Pancreas (tissue), 10 donors: ENCODE measurements around the gene TM4SF20. TPM values are rescaled to one million over a fixed set of nuclear protein-coding genes. Genes with fewer than 3 reads are reported as not detected.

Source experiments
- ATAC-seq, 4 donors: fragments of 200-7000 bp; cut with Tn5 transposase; one replicate each; pipeline versions ENCODE4 v1.8.0 to v1.9.1; 2020; ENCODE audit warnings: mild to moderate bottlenecking in 4 of 4, moderate library complexity in 4 of 4
- DNase-seq, 6 donors: peaks; one replicate each; pipeline ENCODE4 v3.0.0-alpha.2; 2020
- FAIRE-seq: peaks from 2 replicates; lab custom pipeline; 2012; peaks lifted over from hg19 to GRCh38; lab: Jason Lieb, UNC
- H3K27ac ChIP-seq, 4 donors: fragments of 200-600 bp; sonication (generic); 1 replicate in 3 of 4; 2 replicates in 1 of 4; pipeline versions ENCODE4 v1.5.0 to v1.8.0; 2020
- H3K27me3 ChIP-seq, 4 donors: fragments of 200-600 bp; one replicate each; pipeline ENCODE4 v1.8.0; 2021
- H3K36me3 ChIP-seq, 3 donors: fragments of 200-600 bp; sonication (generic) in 1 of 3; one replicate each; pipeline versions ENCODE4 v1.5.0 to v1.8.0; 2020 to 2021
- H3K4me1 ChIP-seq, 3 donors: fragments of 200-600 bp; one replicate each; pipeline ENCODE4 v1.8.0; 2021
- H3K4me3 ChIP-seq, 4 donors: fragments of 200-600 bp; sonication (generic) in 2 of 4; one replicate each; pipeline versions ENCODE4 v1.5.0 to v1.8.0; 2020 to 2021
- H3K9me3 ChIP-seq, 4 donors: fragments of 200-600 bp; one replicate each; pipeline ENCODE4 v1.8.0; 2021
- CTCF ChIP-seq, 4 donors: fragments of 200-600 bp; sonication (generic) in 3 of 4; IDR thresholded peaks; one replicate each; pipeline versions ENCODE4 v1.5.0 to v1.8.0; 2021; ENCODE audit warnings: antibody characterized with exemption in 4 of 4
- WGBS, 2 donors: extraction: QIAGEN DNeasy Blood & Tissue Kit; methylation state at CpG; one replicate each; pipeline ENCODE4 v1.1.7; 2013; 5-methylcytosine and 5-hydroxymethylcytosine counted together
- intact Hi-C, 3 donors: fragments of 100-400 bp; cut with DNase I; formaldehyde crosslinking; loops; one replicate each; pipeline versions ENCODE4 v1.11.1 to v1.14.2; 2022
- polyA plus RNA-seq, 2 donors: library from polyadenylated mRNA; stranded (reverse); fragments of 200-250 nt; gene quantifications; one replicate each; pipeline ENCODE4 v1.2.3, GENCODE V29; 2013
- total RNA-seq, 6 donors: library from RNA; stranded (reverse); fragmentation: NEBNext Ultra II Directional in 4 of 6; extraction: Animal tissue kit (Norgen Biotek cat#: 25700) in 4 of 6; gene quantifications; one replicate each; pipeline versions ENCODE4 v1.2.1 to v1.2.4, GENCODE V29; 2021 to 2023
- donor health status: healthy with polysubstance abuse.
- donor health status: DM: no; HTN: no; CAD: no; lungs with moderate emphysema.
- donor health status: DM: no; HTN: no; CAD: no.
- donor health status: control.
- donor health status: control.
- donor health status: Bipolar disorder and iron deficiency.
- donor health status: DM: yes; HTN: yes; CAD: no.
- donor health status: DM: no; HTN: no; CAD: no.
- donor health status: DM: no; HTN: no; CAD: no.
- donor health status: DM: yes; HTN: yes; CAD: no.

Gene TM4SF20
- total and polyA plus RNA-seq, 8 donors, result not detected

GRCh38 chr2:227406177-227407031 lies 27.3 kb upstream of the TM4SF20 start:
- FAIRE-seq, result no peak
- Histone ChIP-seq H3K27me3 (no peaks in the 10 kb centered on the region), H3K9me3 (no peaks in the 10 kb centered on the region), H3K27ac (peak overlapping the region in 3 of 4 donors; percentile 14 to 65 (median 28)), H3K4me1 (peaks cover 0 to 6% (median 6%) of the 10 kb centered on the region in 3 donors), H3K36me3 (no peaks in the 10 kb centered on the region), H3K4me3 (no peak overlapping the region)
- intact Hi-C loops, result loop anchor here in 1 of 3 donors (10.0 kb wide), 1 partner anchor 358 kb away; no protein-coding TSS in a partner anchor
- peak; percentile 87 to 95 (median 91) for ATAC-seq
- DNase-seq, result peak in 4 of 6 donors; percentile 55 to 88 (median 66)
- TF ChIP-seq CTCF (IDR thresholded peaks at IDR 0.05), result peak; percentile 6 to 53 (median 44)
- 4 to 8% methylated on average over 7 of the region's 7 CpGs for WGBS, 2 donors

GRCh38 chr2:227404585-227405271 lies 25.6 kb upstream of the TM4SF20 start:
- Histone ChIP-seq H3K9me3 (no peaks in the 10 kb centered on the region), H3K27me3 (no peaks in the 10 kb centered on the region), H3K27ac (no peak overlapping the region), H3K36me3 (no peaks in the 10 kb centered on the region), H3K4me1 (peaks cover 0 to 6% (median 6%) of the 10 kb centered on the region in 3 donors), H3K4me3 (no peak overlapping the region)
- no peak for TF ChIP-seq CTCF (IDR thresholded peaks at IDR 0.05)
- no peak for FAIRE-seq
- 70 to 88% methylated on average over 4 of the region's 4 CpGs for WGBS, 2 donors
- intact Hi-C loops, result loop anchor here in 1 of 3 donors (10.0 kb wide), 1 partner anchor 360 kb away; no protein-coding TSS in a partner anchor
- no peak for ATAC-seq
- no peak for DNase-seq

- Histone ChIP-seq H3K27me3 (no peaks in the 10 kb centered on the region), H3K4me3 (no peak overlapping the region), H3K27ac (no peak overlapping the region), H3K36me3 (no peaks in the 10 kb centered on the region), H3K9me3 (no peaks in the 10 kb centered on the region), H3K4me1 (peaks cover 0 to 6% (median 6%) of the 10 kb centered on the region in 3 donors)
- no peak for FAIRE-seq
- WGBS, 2 donors, result 49 to 61% methylated on average over 4 of the region's 4 CpGs
- ATAC-seq, result no peak
- TF ChIP-seq CTCF (IDR thresholded peaks at IDR 0.05), result no peak
- intact Hi-C loops, result loop anchor here in 1 of 3 donors (10.0 kb wide), 1 partner anchor 362 kb away; no protein-coding TSS in a partner anchor
- DNase-seq, result no peak
Observed at GRCh38 chr2:227402959-227403358, 23.9 kb upstream of the TM4SF20 start.

GRCh38 chr2:227402321-227402720 lies 23.2 kb upstream of the TM4SF20 start:
- no peak overlapping the region for H3K27ac ChIP-seq
- ATAC-seq (no peak), DNase-seq (no peak), FAIRE-seq (no peak)
- intact Hi-C loops, result loop anchor here in 1 of 3 donors (10.0 kb wide), 1 partner anchor 362 kb away; no protein-coding TSS in a partner anchor
- H3K9me3 ChIP-seq, result no peaks in the 10 kb centered on the region
- peaks cover 0 to 6% (median 6%) of the 10 kb centered on the region in 3 donors for H3K4me1 ChIP-seq
- TF ChIP-seq CTCF (IDR thresholded peaks at IDR 0.05), result no peak
- H3K4me3 ChIP-seq, result no peak overlapping the region
- no peaks in the 10 kb centered on the region for H3K27me3 ChIP-seq
- H3K36me3 ChIP-seq, result no peaks in the 10 kb centered on the region
